Endothelial cell of umbilical vein (primary cell): ENCODE results near the gene TGFA. TPM values are rescaled to one million over a fixed set of nuclear protein-coding genes. Genes with fewer than 3 reads are reported as not detected.

Experiments used
- BruUV-seq: library from RNA; stranded (reverse); fragments of 400-500 nt; replicated peaks from 2 replicates; lab custom pipeline; 2021; lab: Mats Ljungman, UMichigan
- CTCF ChIA-PET: fragments of 300-600, 350-600 bp; sonication (Branson Sonifier 250); formaldehyde crosslinking; loops from one replicate; lab custom pipeline; 2021; ENCODE audit warnings: antibody characterized with exemption, inconsistent platforms; lab: Charles Lee
- POLR2A ChIA-PET: fragments of 300-600, 350-600 bp; sonication (Branson Sonifier 250); formaldehyde crosslinking; loops from one replicate; lab custom pipeline; 2021; ENCODE audit warnings: antibody characterized with exemption, inconsistent platforms; lab: Charles Lee
- DNase-seq: peaks from one replicate; pipeline ENCODE4 v3.0.0-alpha.2; 2011; ENCODE audit warnings: low read depth, low spot score
- FAIRE-seq: peaks from 2 replicates; lab custom pipeline; 2011; peaks lifted over from hg19 to GRCh38; lab: Jason Lieb, UNC
- H2AFZ ChIP-seq: 2 replicates; pipeline ENCODE4 v1.6.0; 2012; ENCODE audit warnings: low read depth, low read length, control low read depth, inconsistent platforms
- H3K27ac ChIP-seq: 2 replicates; pipeline ENCODE4 v1.5.1; 2011; ENCODE audit warnings: low read depth, mild to moderate bottlenecking, control low read depth, low read length, moderate library complexity; ENCODE audit not compliant: insufficient read depth
- H3K27me3 ChIP-seq, 2 experiments: 2 replicates each; pipeline versions ENCODE4 v1.6.0 to v1.6.1; 2011; ENCODE audit warnings: low read length in 2 of 2, mixed read lengths in 1 of 2; ENCODE audit not compliant: control insufficient read depth in 2 of 2, insufficient read depth in 2 of 2
- H3K36me3 ChIP-seq, 2 experiments: 2 replicates in 1 of 2; 3 replicates in 1 of 2; pipeline ENCODE4 v1.5.1; 2011; ENCODE audit warnings: low read length in 2 of 2, mild to moderate bottlenecking in 1 of 2, moderate library complexity in 1 of 2; ENCODE audit not compliant: control insufficient read depth in 2 of 2, insufficient read depth in 2 of 2; ENCODE audit errors: extremely low read depth in 1 of 2
- H3K4me1 ChIP-seq: 3 replicates; pipeline ENCODE4 v1.5.1; 2011; ENCODE audit warnings: mild to moderate bottlenecking, low read length; ENCODE audit not compliant: control insufficient read depth, insufficient read depth; ENCODE audit errors: extremely low read depth
- H3K4me2 ChIP-seq: 2 replicates; pipeline ENCODE4 v1.6.1; 2011; ENCODE audit warnings: low read length, control low read depth, mixed read lengths; ENCODE audit not compliant: insufficient read depth
- H3K4me3 ChIP-seq, 3 experiments: fragments of 200-600 bp in 1 of 3; sonication (generic), shearing (Covaris generic) in 1 of 3; replicated peaks in 1 of 3; 2 replicates each; pipeline ENCODE4 v1.5.1; 2011 to 2016; ENCODE audit warnings: control low read depth in 3 of 3, low read length in 3 of 3, mild to moderate bottlenecking in 2 of 3, inconsistent platforms in 1 of 3, low read depth in 1 of 3, moderate library complexity in 1 of 3; ENCODE audit not compliant: insufficient read depth in 1 of 3
- H3K79me2 ChIP-seq: 2 replicates; pipeline ENCODE4 v1.6.0; 2012; ENCODE audit warnings: low read length, inconsistent platforms; ENCODE audit not compliant: control insufficient read depth, insufficient read depth
- H3K9ac ChIP-seq: replicated peaks from 2 replicates; pipeline ENCODE3; 2011; ENCODE audit warnings: low read length, control low read depth; ENCODE audit not compliant: insufficient read depth; ENCODE audit errors: extremely low read depth
- H3K9me1 ChIP-seq: replicated peaks from 3 replicates; pipeline ENCODE4 v1.6.0; 2011; ENCODE audit warnings: mild to moderate bottlenecking, low read length; ENCODE audit not compliant: control insufficient read depth, insufficient read depth; ENCODE audit errors: extremely low read depth
- H3K9me3 ChIP-seq: replicated peaks from 2 replicates; pipeline ENCODE4 v1.5.1; 2012; ENCODE audit warnings: low read length, inconsistent platforms; ENCODE audit not compliant: control insufficient read depth, insufficient read depth
- H4K20me1 ChIP-seq: replicated peaks from 2 replicates; pipeline ENCODE3; 2011; ENCODE audit warnings: mild to moderate bottlenecking, low read length; ENCODE audit not compliant: control insufficient read depth, insufficient read depth; ENCODE audit errors: extremely low read depth
- CTCF ChIP-seq, 2 donors: IDR thresholded peaks; 1 replicate in 1 of 2; 2 replicates in 1 of 2; pipeline ENCODE4 v1.5.1; 2011; ENCODE audit warnings: low read length in 2 of 2, mild to moderate bottlenecking in 2 of 2, moderate library complexity in 2 of 2, control low read depth in 1 of 2, inconsistent platforms in 1 of 2, low read depth in 1 of 2; ENCODE audit not compliant: insufficient read depth in 1 of 2; ENCODE audit errors: extremely low read depth in 1 of 2
- EZH2 ChIP-seq: IDR thresholded peaks from 2 replicates; pipeline ENCODE4 v1.6.1; 2012; ENCODE audit warnings: borderline replicate concordance, low read depth, mild to moderate bottlenecking, moderate library complexity, low read length, inconsistent platforms; ENCODE audit not compliant: severe bottlenecking
- FOS ChIP-seq: IDR thresholded peaks from 2 replicates; pipeline ENCODE4 v1.6.1; 2011; ENCODE audit warnings: mild to moderate bottlenecking, low read length, moderate library complexity, borderline replicate concordance; ENCODE audit not compliant: insufficient read depth
- GATA2 ChIP-seq: IDR thresholded peaks from 2 replicates; pipeline ENCODE4 v1.7.0; 2011; ENCODE audit warnings: low read depth, mild to moderate bottlenecking, moderate library complexity, mixed read lengths, low read length; ENCODE audit not compliant: insufficient read length, insufficient read depth
- JUN ChIP-seq: IDR thresholded peaks from 2 replicates; pipeline ENCODE4 v1.6.1; 2011; ENCODE audit warnings: borderline replicate concordance, low read depth; ENCODE audit not compliant: insufficient read length, insufficient read depth
- MAX ChIP-seq: IDR thresholded peaks from 2 replicates; pipeline ENCODE4 v1.6.1; 2011; ENCODE audit not compliant: insufficient read depth, insufficient read length
- MYC ChIP-seq: IDR thresholded peaks from one replicate; pipeline ENCODE4 v1.6.1; 2011; ENCODE audit warnings: mild to moderate bottlenecking, low read depth, low read length
- POLR2A ChIP-seq: IDR thresholded peaks from 2 replicates; pipeline ENCODE4 v1.6.1; 2012; ENCODE audit warnings: low read depth, mild to moderate bottlenecking, control low read depth, low read length
- POLR2AphosphoS5 ChIP-seq: IDR thresholded peaks from 2 replicates; pipeline ENCODE4 v1.6.1; 2012; ENCODE audit warnings: low read depth, mild to moderate bottlenecking, control low read depth, low read length, moderate library complexity; ENCODE audit not compliant: insufficient read depth
- dilution Hi-C: fragments of 300-500 bp; cut with MboI; formaldehyde crosslinking; loops from one replicate; pipeline ENCODE4 v1.15.0; 2019; ENCODE audit warnings: low sequenced_read_pairs; ENCODE audit not compliant: extremely low pct_ligation_motif_present
- intact Hi-C: fragments of 100-400 bp; cut with micrococcal nuclease; formaldehyde crosslinking; loops from one replicate; pipeline ENCODE4 v1.10.0; 2022
- polyA plus RNA-seq, 4 experiments: library from polyadenylated mRNA; depleted of rRNA in 3 of 4; stranded (reverse) in 3 of 4; unstranded in 1 of 4; fragments of >200 nt; gene quantifications; 2 replicates each; pipeline versions ENCODE4 v1.2.1 to v1.2.3, GENCODE V29; 2011 to 2012; ENCODE audit warnings: missing spikeins in 1 of 4
- total RNA-seq: library from RNA; stranded (reverse); gene quantifications from 2 replicates; pipeline ENCODE4 v1.2.3, GENCODE V29; 2021

Gene TGFA
- total and polyA plus RNA-seq, 2 donors (not counting 3 experiments of a cell fraction or from before 2014, with no cell fraction given), result 0.22 to 0.32 TPM

- Histone ChIP-seq H3K9me3 (no peaks in the 10 kb centered on the region), H3K4me2 (no peak overlapping the region), H3K36me3 (no peaks in the 10 kb centered on the region), H3K27me3 (peaks cover 7 to 10% of the 10 kb centered on the region in 2 experiments), H4K20me1 (no peaks in the 10 kb centered on the region), H3K9ac (no peak overlapping the region), H3K9me1 (no peaks in the 10 kb centered on the region), H3K4me1 (no peaks in the 10 kb centered on the region), H2AFZ (no peak overlapping the region), H3K27ac (no peak overlapping the region), H3K4me3 (no peak overlapping the region), H3K79me2 (no peaks in the 10 kb centered on the region)
- dilution Hi-C loops, result no loop called here
- DNase-seq (no peak), FAIRE-seq (no peak)
- ChIA-PET POLR2A (no interaction called here), CTCF (interaction anchor here (1.2 to 2.0 kb wide), 2 partner anchors 8 to 149 kb away, joined by 4 to 5 read pairs; no protein-coding TSS in a partner anchor)
- TF ChIP-seq MYC (no peak), EZH2 (no peak), GATA2 (no peak), POLR2A (no peak), CTCF (IDR thresholded peaks at IDR 0.05; ENCODE audit: extremely low read depth in 1 of 2, insufficient read depth in 1 of 2, low read depth in 1 of 2, low read length in 2 of 2) (no peak), POLR2AphosphoS5 (no peak), MAX (no peak), FOS (no peak), JUN (no peak)
- no TSS peak for BruUV-seq
- intact Hi-C loops, result no loop called here
Measured at GRCh38 chr2:70467831-70468779, 85.5 kb downstream of the TGFA start.
